ENCODE data around the gene PARD3B. TPM values are rescaled to one million over a fixed set of nuclear protein-coding genes. Genes with fewer than 3 reads are reported as not detected.

The PARD3B gene
- total and polyA plus RNA-seq, 5 donors from 2014 or later = 0.03 to 0.68 (median 0.08) TPM; not detected in 1

GRCh38 chr2:204663816-204664425 is 118.6 kb downstream of the PARD3B start:
- no peak overlapping the region for H3K27ac ChIP-seq (ENCODE audit: insufficient read depth, low read length, poor library complexity, severe bottlenecking)
- no peaks in the 10 kb centered on the region for H3K9me3 Mint-ChIP-seq
- no peaks in the 10 kb centered on the region for H3K4me1 Mint-ChIP-seq
- no peaks in the 10 kb centered on the region for H3K36me3 ChIP-seq (ENCODE audit: control insufficient read depth, insufficient read depth, low read length)
- H3K27ac Mint-ChIP-seq = no peak overlapping the region
- no peaks in the 10 kb centered on the region for H3K4me1 ChIP-seq (ENCODE audit: control insufficient read depth, insufficient read depth, low read length, poor library complexity, severe bottlenecking)
- no peaks in the 10 kb centered on the region for H3K9me3 ChIP-seq (ENCODE audit: control insufficient read depth in 2 of 2, low read length in 2 of 2)
- H3K27me3 ChIP-seq (ENCODE audit: control insufficient read depth, insufficient read depth, low read length) = peaks cover 2% of the 10 kb centered on the region
- no peak overlapping the region for H3K4me3 ChIP-seq (ENCODE audit: low read depth, low read length)
- H3K27me3 Mint-ChIP-seq = no peaks in the 10 kb centered on the region
- no peak for DNase-seq
- ATAC-seq (ENCODE audit: low read depth in 2 of 2) = no peak
- no peaks in the 10 kb centered on the region for H3K36me3 Mint-ChIP-seq
- H3K4me3 Mint-ChIP-seq = no peak overlapping the region

- peaks cover 2% of the 10 kb centered on the region for H3K27me3 ChIP-seq (ENCODE audit: control insufficient read depth, insufficient read depth, low read length)
- no peak overlapping the region for H3K27ac ChIP-seq (ENCODE audit: insufficient read depth, low read length, poor library complexity, severe bottlenecking)
- Mint-ChIP-seq H3K36me3 (no peaks in the 10 kb centered on the region), H3K4me1 (no peaks in the 10 kb centered on the region), H3K27me3 (no peaks in the 10 kb centered on the region), H3K9me3 (no peaks in the 10 kb centered on the region), H3K27ac (no peak overlapping the region), H3K4me3 (no peak overlapping the region)
- H3K4me3 ChIP-seq (ENCODE audit: low read depth, low read length) = no peak overlapping the region
- no peaks in the 10 kb centered on the region for H3K36me3 ChIP-seq (ENCODE audit: control insufficient read depth, insufficient read depth, low read length)
- DNase-seq (no peak), ATAC-seq (ENCODE audit: low read depth in 2 of 2) (no peak)
- no peaks in the 10 kb centered on the region for H3K9me3 ChIP-seq (ENCODE audit: control insufficient read depth in 2 of 2, low read length in 2 of 2)
- no peaks in the 10 kb centered on the region for H3K4me1 ChIP-seq (ENCODE audit: control insufficient read depth, insufficient read depth, low read length, poor library complexity, severe bottlenecking)
Observed at GRCh38 chr2:204664708-204665121, 119.4 kb downstream of the PARD3B start.

- Mint-ChIP-seq H3K4me1 (no peaks in the 10 kb centered on the region), H3K27me3 (no peaks in the 10 kb centered on the region), H3K36me3 (no peaks in the 10 kb centered on the region), H3K9me3 (no peaks in the 10 kb centered on the region), H3K4me3 (no peak overlapping the region), H3K27ac (no peak overlapping the region)
- no peaks in the 10 kb centered on the region for H3K36me3 ChIP-seq (ENCODE audit: control insufficient read depth, insufficient read depth, low read length)
- H3K9me3 ChIP-seq (ENCODE audit: control insufficient read depth in 2 of 2, low read length in 2 of 2) = no peaks in the 10 kb centered on the region
- H3K27ac ChIP-seq (ENCODE audit: insufficient read depth, low read length, poor library complexity, severe bottlenecking) = no peak overlapping the region
- H3K4me3 ChIP-seq (ENCODE audit: low read depth, low read length) = no peak overlapping the region
- H3K27me3 ChIP-seq (ENCODE audit: control insufficient read depth, insufficient read depth, low read length) = peaks cover 2% of the 10 kb centered on the region
- ATAC-seq (ENCODE audit: low read depth in 2 of 2) = no peak
- no peak for DNase-seq
- H3K4me1 ChIP-seq (ENCODE audit: control insufficient read depth, insufficient read depth, low read length, poor library complexity, severe bottlenecking) = no peaks in the 10 kb centered on the region
Observed at GRCh38 chr2:204665207-204665606, 119.9 kb downstream of the PARD3B start.

DNA sequence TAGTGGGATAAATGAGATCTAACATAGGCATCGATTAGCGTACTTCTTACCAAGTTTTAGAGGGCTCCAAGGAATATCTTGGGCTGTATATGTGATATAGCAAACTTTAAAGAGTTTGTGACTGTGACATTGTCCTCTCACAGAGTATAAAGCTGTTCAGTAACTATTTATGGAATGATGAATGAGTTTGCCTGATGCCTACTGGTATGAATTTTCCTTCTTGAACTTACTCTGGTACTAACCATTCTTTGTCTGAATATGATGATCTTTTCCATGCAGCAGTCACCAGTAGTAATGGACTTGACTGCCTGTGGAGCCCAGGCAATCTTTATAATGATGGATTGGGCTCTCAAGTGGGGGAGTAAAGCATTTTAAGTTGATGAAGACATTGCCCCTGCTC is 120.5 kb downstream of the PARD3B start:
- Mint-ChIP-seq H3K27ac (no peak overlapping the region), H3K4me1 (no peaks in the 10 kb centered on the region), H3K4me3 (no peak overlapping the region), H3K27me3 (no peaks in the 10 kb centered on the region), H3K9me3 (no peaks in the 10 kb centered on the region), H3K36me3 (no peaks in the 10 kb centered on the region)
- Histone ChIP-seq H3K36me3 (ENCODE audit: control insufficient read depth, insufficient read depth, low read length) (no peaks in the 10 kb centered on the region), H3K4me1 (ENCODE audit: control insufficient read depth, insufficient read depth, low read length, poor library complexity, severe bottlenecking) (no peaks in the 10 kb centered on the region), H3K9me3 (ENCODE audit: control insufficient read depth in 2 of 2, low read length in 2 of 2) (no peaks in the 10 kb centered on the region), H3K4me3 (ENCODE audit: low read depth, low read length) (no peak overlapping the region), H3K27ac (ENCODE audit: insufficient read depth, low read length, poor library complexity, severe bottlenecking) (no peak overlapping the region), H3K27me3 (ENCODE audit: control insufficient read depth, insufficient read depth, low read length) (peaks cover 2% of the 10 kb centered on the region)
- DNase-seq = no peak
- ATAC-seq (ENCODE audit: low read depth in 2 of 2) = no peak

GRCh38 chr2:204667990-204668389 is 122.7 kb downstream of the PARD3B start:
- H3K4me3 ChIP-seq (ENCODE audit: low read depth, low read length) = no peak overlapping the region
- no peak overlapping the region for H3K27ac ChIP-seq (ENCODE audit: insufficient read depth, low read length, poor library complexity, severe bottlenecking)
- peaks cover 2% of the 10 kb centered on the region for H3K27me3 ChIP-seq (ENCODE audit: control insufficient read depth, insufficient read depth, low read length)
- no peaks in the 10 kb centered on the region for H3K4me1 ChIP-seq (ENCODE audit: control insufficient read depth, insufficient read depth, low read length, poor library complexity, severe bottlenecking)
- no peak for DNase-seq
- no peaks in the 10 kb centered on the region for H3K36me3 ChIP-seq (ENCODE audit: control insufficient read depth, insufficient read depth, low read length)
- H3K9me3 Mint-ChIP-seq = peaks cover 0 to 2% (median 0%) of the 10 kb centered on the region in 7 donors
- H3K36me3 Mint-ChIP-seq = no peaks in the 10 kb centered on the region
- no peaks in the 10 kb centered on the region for H3K9me3 ChIP-seq (ENCODE audit: control insufficient read depth in 2 of 2, low read length in 2 of 2)
- H3K4me1 Mint-ChIP-seq = no peaks in the 10 kb centered on the region
- no peak overlapping the region for H3K27ac Mint-ChIP-seq
- peaks cover 8% of the 10 kb centered on the region for H3K27me3 Mint-ChIP-seq
- no peak overlapping the region for H3K4me3 Mint-ChIP-seq
- ATAC-seq (ENCODE audit: low read depth in 2 of 2) = no peak

- Histone ChIP-seq H3K4me3 (ENCODE audit: low read depth, low read length) (no peak overlapping the region), H3K27me3 (ENCODE audit: control insufficient read depth, insufficient read depth, low read length) (peaks cover 2% of the 10 kb centered on the region), H3K4me1 (ENCODE audit: control insufficient read depth, insufficient read depth, low read length, poor library complexity, severe bottlenecking) (no peaks in the 10 kb centered on the region), H3K36me3 (ENCODE audit: control insufficient read depth, insufficient read depth, low read length) (no peaks in the 10 kb centered on the region), H3K27ac (ENCODE audit: insufficient read depth, low read length, poor library complexity, severe bottlenecking) (no peak overlapping the region), H3K9me3 (ENCODE audit: control insufficient read depth in 2 of 2, low read length in 2 of 2) (no peaks in the 10 kb centered on the region)
- Mint-ChIP-seq H3K9me3 (peaks cover 0 to 2% (median 0%) of the 10 kb centered on the region in 7 donors), H3K27ac (no peak overlapping the region), H3K4me1 (no peaks in the 10 kb centered on the region), H3K27me3 (peaks cover 8% of the 10 kb centered on the region), H3K36me3 (no peaks in the 10 kb centered on the region), H3K4me3 (no peak overlapping the region)
- no peak for DNase-seq
- ATAC-seq (ENCODE audit: low read depth in 2 of 2) = no peak
Observed at GRCh38 chr2:204669382-204669781, 124.1 kb downstream of the PARD3B start.

DNA sequence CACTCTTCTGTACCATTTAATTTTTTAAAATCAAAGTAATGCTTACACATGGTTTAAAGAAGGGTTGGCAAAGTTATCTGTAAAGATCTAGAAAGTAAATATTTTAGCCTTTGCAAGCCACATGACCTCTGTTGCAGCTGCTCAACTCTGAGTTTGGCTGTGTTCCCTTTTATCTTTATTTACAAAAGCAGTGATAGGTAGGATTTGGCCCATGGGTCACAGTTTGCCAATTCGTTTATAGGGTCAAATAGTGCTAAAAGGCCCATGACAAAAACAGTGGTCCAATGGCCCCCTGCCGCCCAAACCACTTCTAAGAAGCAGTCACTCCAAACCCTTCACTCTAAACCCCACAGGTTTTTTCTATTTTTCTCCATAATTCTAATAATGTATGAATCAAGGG is 124.8 kb downstream of the PARD3B start:
- no peaks in the 10 kb centered on the region for H3K36me3 Mint-ChIP-seq
- peaks cover 0 to 2% (median 0%) of the 10 kb centered on the region in 7 donors for H3K9me3 Mint-ChIP-seq
- H3K9me3 ChIP-seq (ENCODE audit: control insufficient read depth in 2 of 2, low read length in 2 of 2) = no peaks in the 10 kb centered on the region
- no peak overlapping the region for H3K27ac Mint-ChIP-seq
- H3K4me3 ChIP-seq (ENCODE audit: low read depth, low read length) = no peak overlapping the region
- no peaks in the 10 kb centered on the region for H3K36me3 ChIP-seq (ENCODE audit: control insufficient read depth, insufficient read depth, low read length)
- no peak overlapping the region for H3K4me3 Mint-ChIP-seq
- ATAC-seq (ENCODE audit: low read depth in 2 of 2) (no peak), DNase-seq (no peak)
- no peaks in the 10 kb centered on the region for H3K4me1 ChIP-seq (ENCODE audit: control insufficient read depth, insufficient read depth, low read length, poor library complexity, severe bottlenecking)
- H3K4me1 Mint-ChIP-seq = no peaks in the 10 kb centered on the region
- H3K27me3 ChIP-seq (ENCODE audit: control insufficient read depth, insufficient read depth, low read length) = peaks cover 2% of the 10 kb centered on the region
- peaks cover 8% of the 10 kb centered on the region for H3K27me3 Mint-ChIP-seq
- H3K27ac ChIP-seq (ENCODE audit: insufficient read depth, low read length, poor library complexity, severe bottlenecking) = no peak overlapping the region

DNA sequence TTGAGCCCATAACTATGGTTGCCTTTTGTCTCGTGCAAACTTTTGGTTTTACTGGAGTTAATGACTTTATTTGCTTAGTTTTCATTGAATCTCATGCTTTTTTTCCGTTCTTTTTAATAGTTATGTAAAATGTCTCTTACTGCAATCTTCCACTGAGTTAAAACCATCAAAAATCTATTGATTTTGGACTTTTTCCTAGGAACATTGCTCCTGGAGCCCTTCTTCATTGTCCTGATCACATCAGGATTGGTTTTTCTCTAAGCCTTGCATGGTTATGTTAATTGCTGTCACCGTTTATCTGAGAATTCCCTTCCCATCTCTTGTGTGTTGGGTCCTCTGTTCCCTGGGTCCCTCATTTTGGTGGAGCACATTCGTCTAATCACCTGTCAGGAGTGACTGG is 125.5 kb downstream of the PARD3B start:
- no peak overlapping the region for H3K4me3 ChIP-seq (ENCODE audit: low read depth, low read length)
- DNase-seq (no peak), ATAC-seq (ENCODE audit: low read depth in 2 of 2) (no peak)
- Mint-ChIP-seq H3K36me3 (no peaks in the 10 kb centered on the region), H3K4me3 (no peak overlapping the region), H3K9me3 (peaks cover 0 to 2% (median 0%) of the 10 kb centered on the region in 7 donors), H3K27ac (no peak overlapping the region), H3K4me1 (no peaks in the 10 kb centered on the region), H3K27me3 (peaks cover 8% of the 10 kb centered on the region)
- H3K4me1 ChIP-seq (ENCODE audit: control insufficient read depth, insufficient read depth, low read length, poor library complexity, severe bottlenecking) = no peaks in the 10 kb centered on the region
- H3K36me3 ChIP-seq (ENCODE audit: control insufficient read depth, insufficient read depth, low read length) = no peaks in the 10 kb centered on the region
- H3K9me3 ChIP-seq (ENCODE audit: control insufficient read depth in 2 of 2, low read length in 2 of 2) = no peaks in the 10 kb centered on the region
- H3K27me3 ChIP-seq (ENCODE audit: control insufficient read depth, insufficient read depth, low read length) = peaks cover 2% of the 10 kb centered on the region
- no peak overlapping the region for H3K27ac ChIP-seq (ENCODE audit: insufficient read depth, low read length, poor library complexity, severe bottlenecking)

All from CD4-positive, CD25-positive, alpha-beta regulatory T cell (primary cell).